COLO668 (cell line): ENCODE results near the gene CBLB.

Experiments
- DNase-seq: peaks from one replicate; lab custom pipeline; 2025; ENCODE audit not compliant: unreplicated experiment; lab: John Stamatoyannopoulos, UW

CBLB gene

GRCh38 chr3:105876780-105877327 is 8.0 kb upstream of the CBLB start:
- DNase-seq = no peak

- no peak for DNase-seq
These were observed 1.3 kb upstream of the CBLB start for GRCh38 chr3:105869861-105870755.

GRCh38 chr3:105869531-105869833 is 670 bp upstream of the CBLB start:
- DNase-seq = no peak

- peak; percentile 49 for DNase-seq
These were observed 426 bp downstream of the CBLB start for GRCh38 chr3:105868431-105868741.

GRCh38 chr3:105867712-105868430 is 941 bp downstream of the CBLB start:
- no peak for DNase-seq

GRCh38 chr3:105866656-105867653 is 1.9 kb downstream of the CBLB start:
- DNase-seq = no peak

GRCh38 chr3:105865867-105866350 is 2.9 kb downstream of the CBLB start:
- DNase-seq = no peak

GRCh38 chr3:105865016-105865623 is 3.7 kb downstream of the CBLB start:
- DNase-seq = no peak

GRCh38 chr3:105864212-105864611 is 4.6 kb downstream of the CBLB start:
- DNase-seq = no peak

- no peak for DNase-seq
These were observed 5.2 kb downstream of the CBLB start for GRCh38 chr3:105863608-105864007.

- DNase-seq = no peak
These were observed 6.6 kb downstream of the CBLB start for GRCh38 chr3:105862217-105862616.

- DNase-seq = no peak
These were observed 8.2 kb downstream of the CBLB start for GRCh38 chr3:105860641-105861040.

GRCh38 chr3:105858017-105858416 is 10.8 kb downstream of the CBLB start:
- no peak for DNase-seq

- no peak for DNase-seq
These were observed 11.2 kb downstream of the CBLB start for GRCh38 chr3:105857601-105858000.

GRCh38 chr3:105856605-105857004 is 12.2 kb downstream of the CBLB start:
- DNase-seq = no peak

- DNase-seq = no peak
These were observed 14.9 kb downstream of the CBLB start for GRCh38 chr3:105853801-105854432.

- DNase-seq = no peak
These were observed 17.2 kb downstream of the CBLB start for GRCh38 chr3:105851582-105851981.

- no peak for DNase-seq
These were observed 17.6 kb downstream of the CBLB start for GRCh38 chr3:105851176-105851575.

- no peak for DNase-seq
These were observed 18.2 kb downstream of the CBLB start for GRCh38 chr3:105850593-105850992.

GRCh38 chr3:105848821-105849220 is 20.0 kb downstream of the CBLB start:
- no peak for DNase-seq
